ENCODE data around the gene PRKCH. TPM values are rescaled to one million over a fixed set of nuclear protein-coding genes. Genes with fewer than 3 reads are reported as not detected.

PRKCH gene
- total and polyA plus RNA-seq, 9 of the 15 experiments (the other 6 are each of a cell fraction or from before 2014, with no cell fraction given) = 0.61 to 4.4 (median 4.0) TPM

- no peak for FAIRE-seq
Observed at GRCh38 chr14:61553730-61554641, 232.6 kb downstream of the PRKCH start.

More at GRCh38 chr14:61553730-61554641, 232.6 kb downstream of the PRKCH start:
- no peaks in the 10 kb centered on the region for H3K27me3 ChIP-seq (ENCODE audit: control insufficient read depth in 2 of 2, insufficient read depth in 2 of 2, low read length in 2 of 2)
- no peak overlapping the region; a peak in 1 of 4 replicates for H3K9ac ChIP-seq (ENCODE audit: insufficient read depth in 1 of 2, low read depth in 2 of 2, low read length in 2 of 2)
- no peaks in the 10 kb centered on the region for H3K79me2 ChIP-seq (ENCODE audit: control insufficient read depth, insufficient read depth, low read length)
- in situ Hi-C loops (cut with MboI) = no loop called here
- ATAC-seq (0 out of 3 replicates have a peak, but pooled peaks have one; percentile 14), DNase-seq (ENCODE audit: extremely low read depth in 1 of 4, low spot score in 3 of 4) (no peak)
- no peaks in the 10 kb centered on the region for H3K36me3 ChIP-seq (ENCODE audit: control insufficient read depth, insufficient read depth, low read length)
- peak overlapping the region; percentile 55; the same call in 1 of the 2 replicates for H2AFZ ChIP-seq (ENCODE audit: low read depth, low read length)
- H3K4me2 ChIP-seq (ENCODE audit: insufficient read depth, low read length) = no peak overlapping the region
- H3K9me3 ChIP-seq (replicated peaks; ENCODE audit: control insufficient read depth, insufficient read depth, low read depth, low read length) = no peaks in the 10 kb centered on the region
- CTCF ChIA-PET (ENCODE audit: low intra/inter-chr PET ratio) = interaction anchor here (0.6 kb wide), 1 partner anchor 19 kb away, joined by 3 read pairs; no protein-coding TSS in a partner anchor
- BruUV-seq (replicated peaks) = no TSS peak
- H3K9me1 ChIP-seq (ENCODE audit: control insufficient read depth, insufficient read depth, low read length) = no peaks in the 10 kb centered on the region
- H4K20me1 ChIP-seq (replicated peaks; ENCODE audit: control insufficient read depth, insufficient read depth, low read length) = no peaks in the 10 kb centered on the region
- 76% methylated on average over 7 of the region's 11 CpGs for WGBS (ENCODE audit: insufficient coverage, low coverage, missing lambda C conversion rate)
- no peak overlapping the region for H3K4me3 ChIP-seq
- POLR2A ChIA-PET = interaction anchor here (2.1 kb wide), 1 partner anchor 9 kb away, joined by 13 read pairs; no protein-coding TSS in a partner anchor
- TF ChIP-seq ADNP (tag; IDR thresholded peaks at IDR 0.05) (no peak), CBX2 (IDR thresholded peaks at IDR 0.05; ENCODE audit: insufficient read depth, low read length, poor library complexity, severe bottlenecking) (no peak), ZNF740 (CRISPR knock-in tag; IDR thresholded peaks at IDR 0.05) (no peak), ZNF740 (tag; IDR thresholded peaks at IDR 0.05) (no peak)
- H3K27ac ChIP-seq (ENCODE audit: extremely low read depth, low read depth, low read length) = peak overlapping the region; percentile 41; the same call in 2 of the 3 replicates
- peaks cover 11 to 25% of the 10 kb centered on the region in 2 experiments; a peak in 4 of 5 replicates for H3K4me1 ChIP-seq (replicated peaks in 1 of 2; ENCODE audit: control insufficient read depth in 2 of 2, insufficient read depth in 2 of 2, low read length in 2 of 2)
- intact Hi-C loops (cut with micrococcal nuclease) = no loop called here
